Measurements from ENCODE around the gene MBNL1. TPM values are rescaled to one million over a fixed set of nuclear protein-coding genes. Genes with fewer than 3 reads are reported as not detected.

The MBNL1 gene
- total RNA-seq, 3 donors from 2014 or later: 314 to 702 (median 353) TPM

- peaks cover 0 to 6% of the 10 kb centered on the region in 2 donors for H3K4me1 ChIP-seq
- DNase-seq (ENCODE audit: low spot score in 2 of 2): no peak
- H3K9me3 ChIP-seq: no peaks in the 10 kb centered on the region
- intact Hi-C loops (cut with DNase I; ENCODE audit: low total_unique reads): no loop called here
- no peak overlapping the region for H3K4me3 ChIP-seq
- H3K27ac ChIP-seq: peak overlapping the region; percentile 27 to 34
- no peaks in the 10 kb centered on the region for H3K27me3 ChIP-seq
- no peak for TF ChIP-seq POLR2AphosphoS5 (IDR thresholded peaks at IDR 0.05)
- TF ChIP-seq POLR2A (IDR thresholded peaks at IDR 0.05): no peak
- no peak for TF ChIP-seq CTCF (IDR thresholded peaks at IDR 0.05)
- H3K36me3 ChIP-seq: no peaks in the 10 kb centered on the region
Measured at GRCh38 chr3:152330559-152330958, 61.8 kb downstream of the MBNL1 start.

GRCh38 chr3:152331018-152331541 lies 62.4 kb downstream of the MBNL1 start:
- intact Hi-C loops (cut with DNase I; ENCODE audit: low total_unique reads): no loop called here
- peaks cover 0 to 6% of the 10 kb centered on the region in 2 donors for H3K4me1 ChIP-seq

GRCh38 chr3:152331998-152332397 lies 63.3 kb downstream of the MBNL1 start:
- Histone ChIP-seq H3K27ac (peak overlapping the region; percentile 27 to 57), H3K9me3 (no peaks in the 10 kb centered on the region), H3K36me3 (no peaks in the 10 kb centered on the region), H3K27me3 (no peaks in the 10 kb centered on the region), H3K4me3 (no peak overlapping the region), H3K4me1 (peaks cover 0 to 6% of the 10 kb centered on the region in 2 donors)
- DNase-seq (ENCODE audit: low spot score in 2 of 2): no peak
- no peak for TF ChIP-seq POLR2A (IDR thresholded peaks at IDR 0.05)
- TF ChIP-seq POLR2AphosphoS5 (IDR thresholded peaks at IDR 0.05): no peak
- no peak for TF ChIP-seq CTCF (IDR thresholded peaks at IDR 0.05)
- intact Hi-C loops (cut with DNase I; ENCODE audit: low total_unique reads): no loop called here

More at GRCh38 chr3:152331018-152331541, 62.4 kb downstream of the MBNL1 start:
- Histone ChIP-seq H3K36me3 (no peaks in the 10 kb centered on the region), H3K27me3 (no peaks in the 10 kb centered on the region), H3K4me3 (no peak overlapping the region), H3K27ac (peak overlapping the region; percentile 27 to 57), H3K9me3 (no peaks in the 10 kb centered on the region)
- no peak for TF ChIP-seq POLR2A (IDR thresholded peaks at IDR 0.05)
- TF ChIP-seq POLR2AphosphoS5 (IDR thresholded peaks at IDR 0.05): peak in 1 of 3 donors; percentile 35
- TF ChIP-seq CTCF (IDR thresholded peaks at IDR 0.05): no peak
- no peak for DNase-seq (ENCODE audit: low spot score in 2 of 2)

- no peak overlapping the region for H3K27ac ChIP-seq
Measured at GRCh38 chr3:152333928-152334327, 65.2 kb downstream of the MBNL1 start.

GRCh38 chr3:152334761-152335160 lies 66.0 kb downstream of the MBNL1 start:
- no peak for TF ChIP-seq CTCF (IDR thresholded peaks at IDR 0.05)
- no peak for TF ChIP-seq POLR2AphosphoS5 (IDR thresholded peaks at IDR 0.05)
- TF ChIP-seq POLR2A (IDR thresholded peaks at IDR 0.05): no peak
- DNase-seq (ENCODE audit: low spot score in 2 of 2): no peak
- Histone ChIP-seq H3K4me1 (no peaks in the 10 kb centered on the region), H3K4me3 (no peak overlapping the region), H3K9me3 (no peaks in the 10 kb centered on the region), H3K27me3 (no peaks in the 10 kb centered on the region), H3K27ac (no peak overlapping the region), H3K36me3 (no peaks in the 10 kb centered on the region)
- intact Hi-C loops (cut with DNase I; ENCODE audit: low total_unique reads): no loop called here

More at GRCh38 chr3:152333928-152334327, 65.2 kb downstream of the MBNL1 start:
- Histone ChIP-seq H3K27me3 (no peaks in the 10 kb centered on the region), H3K36me3 (no peaks in the 10 kb centered on the region), H3K9me3 (no peaks in the 10 kb centered on the region), H3K4me3 (no peak overlapping the region), H3K4me1 (no peaks in the 10 kb centered on the region)
- DNase-seq (ENCODE audit: low spot score in 2 of 2): no peak
- no peak for TF ChIP-seq POLR2A (IDR thresholded peaks at IDR 0.05)
- intact Hi-C loops (cut with DNase I; ENCODE audit: low total_unique reads): no loop called here

All from breast epithelium (tissue), 4 donors.